GM12875 (cell line): ENCODE measurements around the gene SGO1.

Source experiments
- H3K4me3 ChIP-seq: one replicate; pipeline ENCODE4 v1.5.1; 2011; ENCODE audit warnings: low read depth, low read length, control low read depth
- TF ChIP-seq, protein P1 (sequence below): IDR thresholded peaks from 2 replicates; pipeline ENCODE4 v1.5.1; 2011; ENCODE audit warnings: low read depth, mild to moderate bottlenecking, control low read depth, inconsistent platforms, low read length, moderate library complexity, borderline replicate concordance; ENCODE audit not compliant: insufficient read depth

SGO1 gene

DNA sequence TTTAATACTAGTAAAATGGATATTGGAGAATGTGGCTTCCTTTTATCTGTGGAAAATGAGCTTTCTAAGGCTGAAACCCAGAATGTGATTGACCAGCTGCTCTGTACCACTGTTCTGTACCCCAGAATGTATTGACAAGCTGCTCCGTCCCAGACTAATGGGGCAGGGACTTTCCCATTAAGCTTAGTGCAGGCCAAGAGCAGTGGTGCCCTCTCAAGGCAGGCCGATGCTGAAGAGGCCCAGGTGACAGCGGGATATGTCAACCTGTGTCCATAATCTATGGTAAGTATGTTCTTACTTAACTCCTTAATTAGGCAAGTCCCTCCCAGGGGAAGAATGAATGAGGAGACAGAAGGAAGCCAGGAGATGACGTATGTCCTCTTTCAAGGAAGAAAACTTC lies 31.1 kb downstream of the SGO1 start:
- TF ChIP-seq, protein P1, sequence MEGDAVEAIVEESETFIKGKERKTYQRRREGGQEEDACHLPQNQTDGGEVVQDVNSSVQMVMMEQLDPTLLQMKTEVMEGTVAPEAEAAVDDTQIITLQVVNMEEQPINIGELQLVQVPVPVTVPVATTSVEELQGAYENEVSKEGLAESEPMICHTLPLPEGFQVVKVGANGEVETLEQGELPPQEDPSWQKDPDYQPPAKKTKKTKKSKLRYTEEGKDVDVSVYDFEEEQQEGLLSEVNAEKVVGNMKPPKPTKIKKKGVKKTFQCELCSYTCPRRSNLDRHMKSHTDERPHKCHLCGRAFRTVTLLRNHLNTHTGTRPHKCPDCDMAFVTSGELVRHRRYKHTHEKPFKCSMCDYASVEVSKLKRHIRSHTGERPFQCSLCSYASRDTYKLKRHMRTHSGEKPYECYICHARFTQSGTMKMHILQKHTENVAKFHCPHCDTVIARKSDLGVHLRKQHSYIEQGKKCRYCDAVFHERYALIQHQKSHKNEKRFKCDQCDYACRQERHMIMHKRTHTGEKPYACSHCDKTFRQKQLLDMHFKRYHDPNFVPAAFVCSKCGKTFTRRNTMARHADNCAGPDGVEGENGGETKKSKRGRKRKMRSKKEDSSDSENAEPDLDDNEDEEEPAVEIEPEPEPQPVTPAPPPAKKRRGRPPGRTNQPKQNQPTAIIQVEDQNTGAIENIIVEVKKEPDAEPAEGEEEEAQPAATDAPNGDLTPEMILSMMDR, result no peak
- no peak overlapping the region for H3K4me3 ChIP-seq

DNA sequence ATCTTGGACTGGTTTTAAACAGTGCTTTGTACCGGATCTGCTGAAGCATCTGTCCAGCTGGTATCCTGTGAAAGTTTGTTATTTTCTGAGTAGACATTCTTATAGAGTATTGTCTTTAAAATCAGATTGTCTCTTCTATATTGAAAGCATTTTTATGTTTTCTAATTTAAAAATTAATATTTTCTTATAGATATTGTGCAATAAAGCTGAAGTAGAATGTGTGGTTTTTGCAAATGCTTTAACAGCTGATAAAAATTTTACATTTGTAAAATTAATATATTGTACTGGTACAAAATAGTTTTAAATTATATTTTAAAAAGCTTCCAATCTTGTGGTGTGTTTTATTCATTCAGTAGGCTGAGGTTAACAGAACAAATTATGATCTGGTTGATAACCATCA lies 31.9 kb downstream of the SGO1 start:
- TF ChIP-seq, protein P1, result no peak
- H3K4me3 ChIP-seq, result no peak overlapping the region

DNA sequence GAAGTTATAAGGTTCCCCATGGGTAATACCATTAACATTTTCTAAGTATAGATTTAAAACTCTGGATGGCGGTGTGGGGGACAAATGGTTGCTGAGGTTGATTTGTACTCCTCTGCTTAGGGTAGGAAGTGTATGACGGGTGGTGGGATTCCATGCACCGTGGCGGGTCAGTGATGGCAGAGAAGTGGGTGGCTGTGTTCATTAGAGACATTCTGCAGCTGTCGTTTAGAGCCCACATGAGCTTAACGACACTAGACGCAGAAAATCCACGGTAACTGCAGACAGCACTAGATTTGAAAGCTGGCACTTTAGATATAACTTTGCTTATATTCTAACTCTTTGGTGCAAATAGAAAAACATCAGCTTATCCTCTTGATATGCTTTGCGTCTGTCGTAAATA lies 37.5 kb downstream of the SGO1 start:
- H3K4me3 ChIP-seq, result no peak overlapping the region
- TF ChIP-seq, protein P1, result no peak

DNA sequence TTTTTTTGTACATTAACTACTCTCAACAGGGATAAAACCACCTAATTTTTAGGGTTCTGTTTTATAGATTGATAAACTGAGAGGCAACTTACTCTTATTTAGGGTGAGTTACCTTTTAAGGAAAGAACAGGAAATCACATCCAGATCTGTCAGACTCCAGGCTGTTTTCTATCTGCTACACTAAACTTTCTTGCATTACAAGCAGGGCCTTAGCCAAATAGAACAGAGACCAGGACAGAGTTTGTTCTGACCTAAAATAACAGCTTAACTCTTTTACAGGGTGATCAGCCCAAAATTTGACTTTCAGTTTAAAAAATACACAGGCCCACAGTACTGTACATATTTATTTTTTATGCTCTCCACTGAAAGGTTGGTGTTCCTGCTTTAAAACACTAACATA lies 38.6 kb downstream of the SGO1 start:
- TF ChIP-seq, protein P1, result no peak
- no peak overlapping the region for H3K4me3 ChIP-seq

DNA sequence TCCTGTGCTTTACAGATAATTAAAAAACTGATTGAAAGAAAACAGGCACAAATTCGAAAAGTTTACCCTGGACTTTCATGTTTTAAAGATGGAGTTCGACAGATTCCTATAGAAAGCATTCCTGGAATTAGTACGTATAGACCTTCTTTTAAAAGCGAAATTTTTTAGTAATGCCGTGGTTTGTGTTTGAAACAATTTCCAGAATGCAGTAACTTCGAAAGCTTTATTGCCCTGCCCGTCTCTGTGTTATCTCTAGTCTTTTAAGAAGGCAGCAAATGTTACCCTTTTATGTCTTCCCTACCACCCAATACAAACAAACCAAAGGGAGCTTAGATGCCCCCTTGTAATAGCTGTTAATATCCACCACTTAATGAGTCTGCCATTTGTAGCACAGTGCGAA lies 39.7 kb downstream of the SGO1 start:
- TF ChIP-seq, protein P1, result no peak
- no peak overlapping the region for H3K4me3 ChIP-seq

DNA sequence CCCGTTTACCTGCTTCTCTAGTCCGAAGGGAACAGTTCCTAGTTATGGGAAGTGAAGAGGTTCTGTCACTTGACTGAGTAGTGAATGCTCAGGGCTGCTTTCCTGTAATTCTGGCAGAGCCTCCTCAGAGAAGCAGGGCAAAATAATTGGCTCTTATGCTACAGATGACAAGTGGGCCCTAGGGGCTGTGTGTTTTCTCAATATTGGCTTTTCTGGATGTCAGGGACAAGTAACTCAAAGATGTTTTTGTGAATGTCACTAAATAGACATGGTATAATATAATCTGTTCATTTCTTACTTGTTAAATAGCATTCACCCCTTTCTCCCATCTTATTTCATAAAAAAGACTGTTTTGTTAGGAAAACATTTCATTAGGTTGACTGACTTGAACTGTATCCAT lies 40.1 kb downstream of the SGO1 start:
- TF ChIP-seq, protein P1, result no peak
- no peak overlapping the region for H3K4me3 ChIP-seq

DNA sequence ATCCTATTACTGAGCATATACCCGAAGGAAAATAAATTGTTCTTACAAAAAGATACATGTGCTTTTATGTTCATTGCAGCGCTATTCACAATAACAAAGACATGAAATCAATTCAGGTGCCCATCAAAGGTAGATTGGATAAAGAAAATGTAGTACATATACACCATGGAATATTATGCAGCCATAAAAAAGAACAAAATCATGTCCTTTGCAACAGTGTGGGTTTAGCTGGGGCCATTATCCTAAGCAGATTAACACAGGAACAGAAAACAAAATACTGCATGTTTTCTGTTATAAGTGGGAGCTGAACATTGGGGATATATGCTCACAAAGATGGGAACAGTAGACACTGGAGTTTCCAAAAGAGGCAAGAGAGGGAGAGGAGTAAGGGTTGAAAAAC lies 42.5 kb downstream of the SGO1 start:
- TF ChIP-seq, protein P1, result no peak
- H3K4me3 ChIP-seq, result no peak overlapping the region
